HuH-7 (cell line): Measurements from ENCODE around the gene TREML4.
"Not testable (repeated sequence)": the region's sequence is repeated elsewhere in the genome, so short reads cannot be mapped to it uniquely, and the experiment has no call there.

Experiments used
- DNase-seq: peaks from one replicate; pipeline ENCODE4 v3.0.0; 2011; ENCODE audit warnings: low spot score

TREML4 gene

GRCh38 chr6:41208439-41209106 lies 19.6 kb upstream of the TREML4 start:
- DNase-seq, result no peak

- no peak for DNase-seq
Measured at GRCh38 chr6:41209547-41210320, 18.4 kb upstream of the TREML4 start.

- DNase-seq, result no peak
Measured at GRCh38 chr6:41214559-41215238, 13.4 kb upstream of the TREML4 start.

- DNase-seq, result no peak
Measured at GRCh38 chr6:41215777-41216176, 12.4 kb upstream of the TREML4 start.

- DNase-seq, result no peak
Measured at GRCh38 chr6:41216616-41217015, 11.5 kb upstream of the TREML4 start.

GRCh38 chr6:41222045-41222444 lies 6.1 kb upstream of the TREML4 start:
- DNase-seq, result no peak

GRCh38 chr6:41222513-41222912 lies 5.6 kb upstream of the TREML4 start:
- DNase-seq, result no peak

GRCh38 chr6:41224800-41225199 lies 3.3 kb upstream of the TREML4 start:
- no peak for DNase-seq

GRCh38 chr6:41226752-41227151 lies 1.4 kb upstream of the TREML4 start:
- no peak for DNase-seq

- DNase-seq, result no peak
Measured at GRCh38 chr6:41228616-41229015, 467 bp downstream of the TREML4 start.

- DNase-seq, result no peak
Measured at GRCh38 chr6:41229721-41230120, 1.6 kb downstream of the TREML4 start.

GRCh38 chr6:41231246-41231645 lies 3.1 kb downstream of the TREML4 start:
- no peak for DNase-seq

- DNase-seq, result no peak
Measured at GRCh38 chr6:41232667-41233066, 4.5 kb downstream of the TREML4 start.

- no peak for DNase-seq
Measured at GRCh38 chr6:41236276-41236675, 8.1 kb downstream of the TREML4 start.

GRCh38 chr6:41237128-41237527 lies 9.0 kb downstream of the TREML4 start:
- DNase-seq, result no peak

GRCh38 chr6:41239467-41240159 lies 11.5 kb downstream of the TREML4 start:
- DNase-seq, result no peak

- not testable (repeated sequence) for DNase-seq
Measured at GRCh38 chr6:41246529-41246928, 18.4 kb downstream of the TREML4 start.

GRCh38 chr6:41247288-41247865 lies 19.2 kb downstream of the TREML4 start:
- no peak for DNase-seq

GRCh38 chr6:41247882-41248705 lies 19.9 kb downstream of the TREML4 start:
- no peak for DNase-seq

GRCh38 chr6:41252401-41253169 lies 24.4 kb downstream of the TREML4 start:
- DNase-seq, result no peak
